IMR-90 (cell line): Measurements from ENCODE around the gene TXNL1. TPM values are rescaled to one million over a fixed set of nuclear protein-coding genes. Genes with fewer than 3 reads are reported as not detected.
A peak's percentile ranks its signal among the peaks of the same experiment; 100 is the strongest.

Experiments
- ATAC-seq: fragments of 200-7000 bp; cut with Tn5 transposase; 2 replicates; pipeline ENCODE4 v1.9.1; 2020; ENCODE audit warnings: low read depth, mild to moderate bottlenecking, moderate library complexity
- BruUV-seq: library from RNA; stranded (reverse); fragments of 400-500 nt; replicated peaks from 2 replicates; lab custom pipeline; 2021; lab: Mats Ljungman, UMichigan
- CTCF ChIA-PET: fragments of 300-600 bp; formaldehyde crosslinking; extraction: SDS; loops from one replicate; lab custom pipeline; 2021; ENCODE audit warnings: antibody characterized with exemption; lab: Yijun Ruan, JAX
- POLR2A ChIA-PET: fragments of 300-600 bp; sonication (Branson Sonifier 250); formaldehyde crosslinking; loops from one replicate; lab custom pipeline; 2022; ENCODE audit warnings: antibody characterized with exemption; ENCODE audit not compliant: unreplicated experiment; lab: Charles Lee
- DNase-seq: peaks from one replicate; pipeline ENCODE4 v3.0.0; 2013
- H2AFZ ChIP-seq: replicated peaks from 2 replicates; pipeline ENCODE3; 2013; ENCODE audit warnings: low read length, mild to moderate bottlenecking; ENCODE audit not compliant: poor library complexity
- H2AK5ac ChIP-seq: 2 replicates; pipeline ENCODE4 v1.6.1; 2013; ENCODE audit warnings: low read depth, low read length, inconsistent platforms
- H2AK9ac ChIP-seq: replicated peaks from 2 replicates; pipeline ENCODE3; 2013; ENCODE audit warnings: mild to moderate bottlenecking, low read depth, low read length, moderate library complexity; ENCODE audit not compliant: poor library complexity
- H2BK120ac ChIP-seq: 2 replicates; pipeline ENCODE4 v1.6.1; 2013; ENCODE audit warnings: low read depth, low read length, inconsistent platforms
- H2BK15ac ChIP-seq: 3 replicates; pipeline ENCODE4 v1.6.1; 2013; ENCODE audit warnings: low read depth, low read length, inconsistent platforms
- H2BK20ac ChIP-seq: 2 replicates; pipeline ENCODE4 v1.6.1; 2013; ENCODE audit warnings: low read depth, mild to moderate bottlenecking, inconsistent platforms, low read length, moderate library complexity
- H2BK5ac ChIP-seq: 2 replicates; pipeline ENCODE4 v1.6.1; 2013; ENCODE audit warnings: mild to moderate bottlenecking, low read depth, low read length, inconsistent platforms; ENCODE audit not compliant: poor library complexity, severe bottlenecking
- H3K14ac ChIP-seq: replicated peaks from 2 replicates; pipeline ENCODE4 v1.6.1; 2013; ENCODE audit warnings: low read depth, low read length, inconsistent platforms
- H3K18ac ChIP-seq: 2 replicates; pipeline ENCODE4 v1.6.1; 2013; ENCODE audit warnings: low read depth, low read length, control low read depth
- H3K23ac ChIP-seq: 2 replicates; pipeline ENCODE4 v1.6.1; 2013; ENCODE audit warnings: low read depth, low read length, inconsistent platforms
- H3K27ac ChIP-seq: 2 replicates; pipeline ENCODE4 v1.5.1; 2013; ENCODE audit warnings: mild to moderate bottlenecking, control low read depth, low read length; ENCODE audit not compliant: insufficient read depth
- H3K27me3 ChIP-seq: 2 replicates; pipeline ENCODE4 v1.6.1; 2013; ENCODE audit warnings: low read length; ENCODE audit not compliant: control insufficient read depth, insufficient read depth
- H3K36me3 ChIP-seq: 2 replicates; pipeline ENCODE4 v1.6.1; 2013; ENCODE audit warnings: low read length, mixed read lengths; ENCODE audit not compliant: control insufficient read depth, insufficient read depth
- H3K4ac ChIP-seq: 2 replicates; pipeline ENCODE4 v1.6.1; 2013; ENCODE audit warnings: low read depth, low read length, inconsistent platforms
- H3K4me1 ChIP-seq: 2 replicates; pipeline ENCODE4 v1.6.1; 2013; ENCODE audit warnings: low read length, mixed read lengths; ENCODE audit not compliant: control insufficient read depth, insufficient read depth
- H3K4me2 ChIP-seq: 2 replicates; pipeline ENCODE4 v1.6.1; 2013; ENCODE audit warnings: low read depth, mild to moderate bottlenecking, control low read depth, low read length, moderate library complexity
- H3K4me3 ChIP-seq: 2 replicates; pipeline ENCODE4 v1.5.1; 2013; ENCODE audit warnings: low read depth, mild to moderate bottlenecking, control low read depth, low read length, moderate library complexity; ENCODE audit not compliant: insufficient read depth
- H3K56ac ChIP-seq: 2 replicates; pipeline ENCODE4 v1.6.1; 2013; ENCODE audit warnings: low read length, inconsistent platforms; ENCODE audit not compliant: insufficient read depth; ENCODE audit errors: extremely low read depth
- H3K79me1 ChIP-seq, 2 experiments: 2 replicates each; pipeline ENCODE4 v1.6.1; 2013; ENCODE audit warnings: low read length in 2 of 2, inconsistent platforms in 1 of 2, low read depth in 1 of 2
- H3K9ac ChIP-seq: 2 replicates; pipeline ENCODE4 v1.6.1; 2013; ENCODE audit warnings: low read depth, low read length, control low read depth
- H3K9me1 ChIP-seq: 2 replicates; pipeline ENCODE4 v1.6.1; 2013; ENCODE audit warnings: low read length, inconsistent platforms; ENCODE audit not compliant: insufficient read depth
- H3K9me3 ChIP-seq: 2 replicates; pipeline ENCODE4 v1.6.1; 2013; ENCODE audit warnings: low read length; ENCODE audit not compliant: control insufficient read depth, insufficient read depth
- H4K20me1 ChIP-seq: 2 replicates; pipeline ENCODE4 v1.6.1; 2013; ENCODE audit warnings: low read length, inconsistent platforms; ENCODE audit not compliant: insufficient read depth
- H4K5ac ChIP-seq: 2 replicates; pipeline ENCODE4 v1.6.1; 2013; ENCODE audit warnings: mild to moderate bottlenecking, low read depth, low read length, control low read depth
- H4K8ac ChIP-seq, 2 experiments: 2 replicates each; pipeline ENCODE4 v1.6.1; 2013; ENCODE audit warnings: low read depth in 2 of 2, low read length in 2 of 2, control low read depth in 1 of 2, inconsistent platforms in 1 of 2
- H4K91ac ChIP-seq: 2 replicates; pipeline ENCODE4 v1.6.1; 2013; ENCODE audit warnings: low read depth, low read length, inconsistent platforms; ENCODE audit not compliant: insufficient read depth
- CEBPB ChIP-seq: IDR thresholded peaks from 2 replicates; pipeline ENCODE4 v1.6.1; 2012; ENCODE audit warnings: low read depth, low read length, improper control_type of control experiment
- WGBS, 2 experiments: methylation state at CpG; one replicate each; pipeline versions ENCODE4 v1.1.5 to v1.1.7; 2013; ENCODE audit warnings: missing lambda C conversion rate in 2 of 2; ENCODE audit not compliant: insufficient read length in 1 of 2; ENCODE audit errors: extremely low coverage in 2 of 2; 5-methylcytosine and 5-hydroxymethylcytosine counted together
- dilution Hi-C: fragments of 300-500 bp; cut with HindIII; formaldehyde crosslinking; loops from one replicate; pipeline ENCODE4 v1.14.3; 2018; ENCODE audit warnings: low sequenced_read_pairs; ENCODE audit not compliant: unreplicated experiment
- in situ Hi-C: fragments of 300-500 bp; cut with MboI; formaldehyde crosslinking; loops from 3 replicates; pipeline ENCODE4 v1.14.3; 2019; ENCODE audit warnings: low sequenced_read_pairs, inconsistent platforms, mixed read lengths
- intact Hi-C: fragments of 100-400 bp; cut with micrococcal nuclease; formaldehyde crosslinking; loops from 2 replicates; pipeline ENCODE4 v1.10.0; 2022
- polyA plus RNA-seq, 3 experiments: library from polyadenylated mRNA; depleted of rRNA; stranded (reverse); fragments of >200 nt; gene quantifications; 2 replicates each; pipeline ENCODE4 v1.2.3, GENCODE V29; 2012; ENCODE audit warnings: low replicate concordance in 1 of 3
- total RNA-seq: library from RNA; depleted of rRNA; stranded (reverse); fragments of >200 nt; gene quantifications from 2 replicates; pipeline ENCODE4 v1.2.3, GENCODE V29; 2012
- TF ChIP-seq, protein P1 (sequence below): fragments of 150-350 bp; IDR thresholded peaks from 2 replicates; pipeline ENCODE4 v1.6.1; 2017; ENCODE audit warnings: mild to moderate bottlenecking, antibody characterized with exemption, low read length, low read depth
- TF ChIP-seq, protein P2 (sequence below): conservative IDR thresholded peaks from 2 replicates; pipeline ENCODE4 v1.5.1; 2012; ENCODE audit warnings: mild to moderate bottlenecking, low read depth, low read length, improper control_type of control experiment

The TXNL1 gene
- total and polyA plus RNA-seq, 2 of the 4 experiments (the other 2 are of a cell fraction), result 38.7 to 62.5 TPM

DNA sequence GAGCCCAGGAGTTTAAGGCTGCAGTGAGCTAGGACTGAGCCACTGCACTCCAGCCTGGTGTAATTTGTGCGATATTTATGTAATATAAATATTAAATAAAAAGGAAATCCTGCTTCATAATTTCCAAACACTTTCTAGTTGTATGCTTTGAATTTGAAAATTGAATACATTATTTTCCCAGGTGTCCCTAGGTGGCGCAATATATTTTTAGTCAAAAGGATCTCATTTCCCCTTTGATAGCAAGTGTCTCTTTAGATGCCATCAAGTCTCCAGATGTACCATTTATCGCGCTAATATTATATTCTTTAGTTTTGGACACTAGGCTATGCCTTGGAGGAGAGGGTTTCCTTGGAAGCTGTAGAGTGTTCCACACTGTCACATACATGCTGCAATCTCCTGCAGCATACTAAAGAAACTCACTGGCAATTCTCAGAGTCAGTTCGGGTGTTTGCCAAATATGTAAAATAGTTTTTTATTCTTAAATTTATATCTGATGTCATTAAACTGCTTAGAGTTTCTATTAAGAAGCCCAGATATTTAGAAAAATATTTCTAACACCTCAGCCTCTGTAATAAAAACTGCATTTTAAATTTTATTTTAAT, 7.1 kb upstream of the TXNL1 start:
- intact Hi-C loops, result no loop called here
- H3K9me1 ChIP-seq, result peaks cover 4% of the 10 kb centered on the region
- ChIA-PET CTCF (interaction anchor here (0.6 to 0.7 kb wide), 2 partner anchors 30 to 85 kb away, joined by 3 to 9 read pairs; no protein-coding TSS in a partner anchor), POLR2A (no interaction called here)
- no peak overlapping the region for H3K4me3 ChIP-seq
- H3K4ac ChIP-seq, result no peak overlapping the region
- ATAC-seq (no peak; the same call in 1 of the 2 replicates), DNase-seq (no peak)
- in situ Hi-C loops, result no loop called here
- no peak overlapping the region for H2BK20ac ChIP-seq
- H2BK5ac ChIP-seq, result no peak overlapping the region
- no TSS peak for BruUV-seq
- H3K14ac ChIP-seq, result no peak overlapping the region
- no peak overlapping the region for H4K5ac ChIP-seq
- no peaks in the 10 kb centered on the region for H3K9me3 ChIP-seq
- dilution Hi-C loops, result no loop called here
- no peak overlapping the region for H2AK5ac ChIP-seq
- H2BK120ac ChIP-seq, result no peak overlapping the region
- H3K27me3 ChIP-seq, result no peaks in the 10 kb centered on the region
- no peaks in the 10 kb centered on the region for H4K20me1 ChIP-seq
- H3K79me1 ChIP-seq, result no peaks in the 10 kb centered on the region; a peak in 2 of 4 replicates
- H3K27ac ChIP-seq, result no peak overlapping the region
- no peak overlapping the region for H4K91ac ChIP-seq
- no peak overlapping the region for H3K4me2 ChIP-seq
- H3K36me3 ChIP-seq, result no peaks in the 10 kb centered on the region
- no CpG with 5 or more reads among the region's 5 CpGs for WGBS, 2 experiments
- H4K8ac ChIP-seq, result no peak overlapping the region
- H2AK9ac ChIP-seq, result no peak overlapping the region
- no peak overlapping the region for H3K9ac ChIP-seq
- peaks cover 3% of the 10 kb centered on the region; the same call in 1 of the 2 replicates for H3K4me1 ChIP-seq
- H3K23ac ChIP-seq, result no peak overlapping the region
- H2BK15ac ChIP-seq, result no peak overlapping the region
- H3K56ac ChIP-seq, result no peak overlapping the region
- peak; percentile 35; the same call in 1 of the 2 replicates for TF ChIP-seq CEBPB
- TF ChIP-seq, protein P1, sequence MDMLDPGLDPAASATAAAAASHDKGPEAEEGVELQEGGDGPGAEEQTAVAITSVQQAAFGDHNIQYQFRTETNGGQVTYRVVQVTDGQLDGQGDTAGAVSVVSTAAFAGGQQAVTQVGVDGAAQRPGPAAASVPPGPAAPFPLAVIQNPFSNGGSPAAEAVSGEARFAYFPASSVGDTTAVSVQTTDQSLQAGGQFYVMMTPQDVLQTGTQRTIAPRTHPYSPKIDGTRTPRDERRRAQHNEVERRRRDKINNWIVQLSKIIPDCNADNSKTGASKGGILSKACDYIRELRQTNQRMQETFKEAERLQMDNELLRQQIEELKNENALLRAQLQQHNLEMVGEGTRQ, result no peak
- TF ChIP-seq, protein P2, sequence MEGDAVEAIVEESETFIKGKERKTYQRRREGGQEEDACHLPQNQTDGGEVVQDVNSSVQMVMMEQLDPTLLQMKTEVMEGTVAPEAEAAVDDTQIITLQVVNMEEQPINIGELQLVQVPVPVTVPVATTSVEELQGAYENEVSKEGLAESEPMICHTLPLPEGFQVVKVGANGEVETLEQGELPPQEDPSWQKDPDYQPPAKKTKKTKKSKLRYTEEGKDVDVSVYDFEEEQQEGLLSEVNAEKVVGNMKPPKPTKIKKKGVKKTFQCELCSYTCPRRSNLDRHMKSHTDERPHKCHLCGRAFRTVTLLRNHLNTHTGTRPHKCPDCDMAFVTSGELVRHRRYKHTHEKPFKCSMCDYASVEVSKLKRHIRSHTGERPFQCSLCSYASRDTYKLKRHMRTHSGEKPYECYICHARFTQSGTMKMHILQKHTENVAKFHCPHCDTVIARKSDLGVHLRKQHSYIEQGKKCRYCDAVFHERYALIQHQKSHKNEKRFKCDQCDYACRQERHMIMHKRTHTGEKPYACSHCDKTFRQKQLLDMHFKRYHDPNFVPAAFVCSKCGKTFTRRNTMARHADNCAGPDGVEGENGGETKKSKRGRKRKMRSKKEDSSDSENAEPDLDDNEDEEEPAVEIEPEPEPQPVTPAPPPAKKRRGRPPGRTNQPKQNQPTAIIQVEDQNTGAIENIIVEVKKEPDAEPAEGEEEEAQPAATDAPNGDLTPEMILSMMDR, result peak; percentile 44
- no peak overlapping the region for H2AFZ ChIP-seq
- no peak overlapping the region for H3K18ac ChIP-seq
